ENCODE measurements around the gene RALGPS1. TPM values are rescaled to one million over a fixed set of nuclear protein-coding genes. Genes with fewer than 3 reads are reported as not detected.

Gene RALGPS1
- total RNA-seq, 1 experiment from 2014 or later: 28.5 TPM

DNA sequence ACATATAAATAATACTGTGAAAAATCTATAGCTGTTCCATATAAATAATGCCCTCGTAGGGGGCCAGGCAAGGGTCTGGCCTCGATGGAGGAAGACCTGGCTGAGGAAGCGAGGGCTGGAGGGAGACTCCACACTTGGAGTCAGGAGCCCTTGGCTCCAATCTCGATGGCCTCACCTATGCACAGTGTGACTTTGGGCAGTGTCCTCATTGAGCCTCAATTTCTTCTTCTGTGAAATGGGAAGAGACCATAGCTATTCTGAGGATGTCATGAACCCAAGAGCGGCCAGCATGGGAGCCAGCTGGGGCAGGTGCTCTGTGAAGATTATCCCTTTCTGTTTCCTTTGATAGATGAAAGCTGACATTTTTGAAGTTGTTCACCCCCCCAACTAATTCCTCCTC, 183.1 kb downstream of the RALGPS1 start:
- Mint-ChIP-seq H3K4me1 (peaks cover 4% of the 10 kb centered on the region), H3K27ac (no peak overlapping the region), H3K36me3 (no peaks in the 10 kb centered on the region), H3K9me3 (no peaks in the 10 kb centered on the region), H3K4me3 (no peak overlapping the region), H3K27me3 (ENCODE audit: low read depth) (no peaks in the 10 kb centered on the region)
- ATAC-seq (no peak), DNase-seq (ENCODE audit: low spot score) (no peak)
- TF ChIP-seq AFF4 (CRISPR knock-in tag; IDR thresholded peaks at IDR 0.05; ENCODE audit: borderline replicate concordance) (no peak), ZMAT4 (CRISPR knock-in tag; IDR thresholded peaks at IDR 0.05) (no peak)
- TF ChIP-seq, protein P1, sequence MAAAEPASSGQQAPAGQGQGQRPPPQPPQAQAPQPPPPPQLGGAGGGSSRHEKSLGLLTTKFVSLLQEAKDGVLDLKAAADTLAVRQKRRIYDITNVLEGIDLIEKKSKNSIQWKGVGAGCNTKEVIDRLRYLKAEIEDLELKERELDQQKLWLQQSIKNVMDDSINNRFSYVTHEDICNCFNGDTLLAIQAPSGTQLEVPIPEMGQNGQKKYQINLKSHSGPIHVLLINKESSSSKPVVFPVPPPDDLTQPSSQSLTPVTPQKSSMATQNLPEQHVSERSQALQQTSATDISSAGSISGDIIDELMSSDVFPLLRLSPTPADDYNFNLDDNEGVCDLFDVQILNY (CRISPR knock-in tag; IDR thresholded peaks at IDR 0.05): no peak
- CTCF ChIA-PET: no interaction called here
- POLR2A ChIA-PET: no interaction called here

DNA sequence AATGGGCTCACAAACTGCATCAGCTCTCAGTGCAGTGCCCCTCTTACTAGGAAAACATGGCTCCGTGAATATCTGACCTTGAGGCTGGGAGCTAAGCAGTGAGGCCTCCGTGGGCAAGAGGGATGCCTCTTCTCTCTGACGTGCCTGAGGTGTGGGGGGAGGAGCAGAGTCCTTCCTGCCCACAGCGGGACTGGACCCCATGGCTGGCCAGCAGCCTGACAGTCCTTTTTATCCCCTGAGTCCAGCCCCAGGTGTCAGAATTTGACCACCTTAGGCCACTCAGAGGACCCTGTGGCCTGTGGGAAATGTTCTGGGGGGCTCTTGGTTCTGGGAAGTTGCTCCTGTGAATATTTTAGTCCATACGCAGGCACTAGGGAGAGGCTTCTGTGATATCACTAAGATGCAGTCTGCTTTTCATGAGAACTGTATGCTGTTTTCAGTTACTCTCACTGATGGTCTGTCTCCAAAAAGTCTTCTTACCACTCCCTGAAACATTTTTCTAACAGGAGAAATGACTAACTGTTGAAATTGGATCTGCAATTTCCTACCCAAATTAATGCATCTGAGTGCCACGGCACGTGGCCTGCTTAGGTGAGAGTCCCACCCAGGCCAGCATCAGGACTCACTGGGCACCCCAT, 184.5 kb downstream of the RALGPS1 start:
- no peak overlapping the region for H3K27ac Mint-ChIP-seq
- H3K36me3 Mint-ChIP-seq: no peaks in the 10 kb centered on the region
- peaks cover 4% of the 10 kb centered on the region for H3K4me1 Mint-ChIP-seq
- ATAC-seq (no peak), DNase-seq (ENCODE audit: low spot score) (no peak)
- ChIA-PET POLR2A (no interaction called here), CTCF (no interaction called here)
- H3K4me3 Mint-ChIP-seq: no peak overlapping the region
- H3K27me3 Mint-ChIP-seq (ENCODE audit: low read depth): no peaks in the 10 kb centered on the region
- H3K9me3 Mint-ChIP-seq: no peaks in the 10 kb centered on the region
- no peak for TF ChIP-seq KAT7 (CRISPR knock-in tag; IDR thresholded peaks at IDR 0.05; ENCODE audit: borderline replicate concordance)
- no peak for TF ChIP-seq MXD4 (CRISPR knock-in tag; IDR thresholded peaks at IDR 0.05; ENCODE audit: borderline replicate concordance)
- TF ChIP-seq PRDM15 (CRISPR knock-in tag; IDR thresholded peaks at IDR 0.05): no peak
- TF ChIP-seq TP53 (CRISPR knock-in tag; IDR thresholded peaks at IDR 0.05): no peak
- no peak for TF ChIP-seq ZMAT4 (CRISPR knock-in tag; IDR thresholded peaks at IDR 0.05)
- no peak for TF ChIP-seq CTCF (IDR thresholded peaks at IDR 0.05)
- no peak for TF ChIP-seq ATF6 (CRISPR knock-in tag; IDR thresholded peaks at IDR 0.05)
- no peak for TF ChIP-seq STAT6 (CRISPR knock-in tag; conservative IDR thresholded peaks at IDR 0.05; ENCODE audit: low read depth)
- no peak for TF ChIP-seq ATF1 (CRISPR knock-in tag; IDR thresholded peaks at IDR 0.05)
- TF ChIP-seq, protein P2, sequence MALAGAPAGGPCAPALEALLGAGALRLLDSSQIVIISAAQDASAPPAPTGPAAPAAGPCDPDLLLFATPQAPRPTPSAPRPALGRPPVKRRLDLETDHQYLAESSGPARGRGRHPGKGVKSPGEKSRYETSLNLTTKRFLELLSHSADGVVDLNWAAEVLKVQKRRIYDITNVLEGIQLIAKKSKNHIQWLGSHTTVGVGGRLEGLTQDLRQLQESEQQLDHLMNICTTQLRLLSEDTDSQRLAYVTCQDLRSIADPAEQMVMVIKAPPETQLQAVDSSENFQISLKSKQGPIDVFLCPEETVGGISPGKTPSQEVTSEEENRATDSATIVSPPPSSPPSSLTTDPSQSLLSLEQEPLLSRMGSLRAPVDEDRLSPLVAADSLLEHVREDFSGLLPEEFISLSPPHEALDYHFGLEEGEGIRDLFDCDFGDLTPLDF (CRISPR knock-in tag; IDR thresholded peaks at IDR 0.05): no peak
